ENCODE results near the gene SPATA19.

DNA sequence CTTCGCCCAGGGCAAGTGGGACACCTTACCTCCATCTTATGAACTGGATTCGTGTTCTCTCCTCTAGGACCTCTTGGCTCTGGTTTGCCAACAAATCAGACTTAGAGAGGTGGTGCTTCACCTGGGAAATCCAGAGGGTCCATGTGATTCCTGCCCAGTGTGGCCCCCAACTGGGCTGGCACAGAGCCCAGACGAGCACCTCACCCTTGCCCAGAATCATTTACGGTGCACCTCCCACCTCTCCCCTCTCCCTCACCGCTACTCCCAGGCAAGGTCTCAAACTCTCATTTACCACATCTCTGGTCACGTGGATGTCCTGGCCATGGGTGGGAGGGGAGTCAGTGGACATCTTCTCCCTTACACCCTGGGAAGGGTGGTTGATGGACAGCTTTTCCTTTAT is 1.1 kb downstream of the SPATA19 start:
- TF ChIP-seq, protein P1, sequence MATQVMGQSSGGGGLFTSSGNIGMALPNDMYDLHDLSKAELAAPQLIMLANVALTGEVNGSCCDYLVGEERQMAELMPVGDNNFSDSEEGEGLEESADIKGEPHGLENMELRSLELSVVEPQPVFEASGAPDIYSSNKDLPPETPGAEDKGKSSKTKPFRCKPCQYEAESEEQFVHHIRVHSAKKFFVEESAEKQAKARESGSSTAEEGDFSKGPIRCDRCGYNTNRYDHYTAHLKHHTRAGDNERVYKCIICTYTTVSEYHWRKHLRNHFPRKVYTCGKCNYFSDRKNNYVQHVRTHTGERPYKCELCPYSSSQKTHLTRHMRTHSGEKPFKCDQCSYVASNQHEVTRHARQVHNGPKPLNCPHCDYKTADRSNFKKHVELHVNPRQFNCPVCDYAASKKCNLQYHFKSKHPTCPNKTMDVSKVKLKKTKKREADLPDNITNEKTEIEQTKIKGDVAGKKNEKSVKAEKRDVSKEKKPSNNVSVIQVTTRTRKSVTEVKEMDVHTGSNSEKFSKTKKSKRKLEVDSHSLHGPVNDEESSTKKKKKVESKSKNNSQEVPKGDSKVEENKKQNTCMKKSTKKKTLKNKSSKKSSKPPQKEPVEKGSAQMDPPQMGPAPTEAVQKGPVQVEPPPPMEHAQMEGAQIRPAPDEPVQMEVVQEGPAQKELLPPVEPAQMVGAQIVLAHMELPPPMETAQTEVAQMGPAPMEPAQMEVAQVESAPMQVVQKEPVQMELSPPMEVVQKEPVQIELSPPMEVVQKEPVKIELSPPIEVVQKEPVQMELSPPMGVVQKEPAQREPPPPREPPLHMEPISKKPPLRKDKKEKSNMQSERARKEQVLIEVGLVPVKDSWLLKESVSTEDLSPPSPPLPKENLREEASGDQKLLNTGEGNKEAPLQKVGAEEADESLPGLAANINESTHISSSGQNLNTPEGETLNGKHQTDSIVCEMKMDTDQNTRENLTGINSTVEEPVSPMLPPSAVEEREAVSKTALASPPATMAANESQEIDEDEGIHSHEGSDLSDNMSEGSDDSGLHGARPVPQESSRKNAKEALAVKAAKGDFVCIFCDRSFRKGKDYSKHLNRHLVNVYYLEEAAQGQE (IDR thresholded peaks at IDR 0.05; ENCODE audit: insufficient read depth in 1 of 2, low read depth in 2 of 2, low read length in 2 of 2): no peak
- TF ChIP-seq POLR2AphosphoS5 (IDR thresholded peaks at IDR 0.05; ENCODE audit: low read depth, low read length) (no peak), FOXP2 (optimal IDR thresholded peaks at IDR 0.05; ENCODE audit: borderline replicate concordance, extremely low read depth, extremely low read length, insufficient read depth) (no peak), SIN3A (IDR thresholded peaks at IDR 0.05; ENCODE audit: borderline replicate concordance, insufficient read depth, low read length) (no peak), TAF1 (IDR thresholded peaks at IDR 0.05; ENCODE audit: borderline replicate concordance, insufficient read depth, low read length) (no peak)

All from PFSK-1 (cell line).